ENCODE measurements around the gene KAZN. TPM values are rescaled to one million over a fixed set of nuclear protein-coding genes. Genes with fewer than 3 reads are reported as not detected.

KAZN gene
- total and polyA plus RNA-seq, 12 donors = 1.1 to 6.5 (median 1.9) TPM

DNA sequence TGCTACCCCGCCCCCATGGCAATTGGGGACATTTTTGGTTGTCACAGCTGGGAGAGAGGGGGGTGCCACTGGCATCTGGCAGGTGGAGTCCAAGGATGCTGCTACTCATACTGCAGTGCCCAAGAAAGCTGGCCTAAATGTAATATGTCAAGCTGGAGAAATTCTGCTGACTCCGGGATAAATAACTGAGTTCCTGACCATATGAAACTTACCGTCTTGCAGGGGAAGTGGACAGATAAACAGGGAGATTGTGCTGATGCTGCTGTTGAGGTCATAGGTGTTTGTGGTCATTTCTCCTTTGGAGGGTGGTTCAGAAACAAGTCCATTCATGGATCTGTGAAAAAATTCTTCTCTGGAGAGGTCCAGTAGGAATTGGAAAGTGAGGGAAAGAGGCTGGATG is 54.4 kb downstream of the KAZN start:
- Histone ChIP-seq H3K4me3 (no peak overlapping the region), H3K9me3 (no peaks in the 10 kb centered on the region), H3K36me3 (no peaks in the 10 kb centered on the region), H3K4me1 (no peaks in the 10 kb centered on the region), H3K27ac (no peak overlapping the region), H3K27me3 (peaks cover 0 to 15% (median 0%) of the 10 kb centered on the region in 7 donors)
- intact Hi-C loops (cut with DNase I) = no loop called here
- ATAC-seq (no peak), DNase-seq (no peak)
- WGBS, 2 donors = 68 to 82% methylated on average over 3 of the region's 3 CpGs
- TF ChIP-seq, protein P1, sequence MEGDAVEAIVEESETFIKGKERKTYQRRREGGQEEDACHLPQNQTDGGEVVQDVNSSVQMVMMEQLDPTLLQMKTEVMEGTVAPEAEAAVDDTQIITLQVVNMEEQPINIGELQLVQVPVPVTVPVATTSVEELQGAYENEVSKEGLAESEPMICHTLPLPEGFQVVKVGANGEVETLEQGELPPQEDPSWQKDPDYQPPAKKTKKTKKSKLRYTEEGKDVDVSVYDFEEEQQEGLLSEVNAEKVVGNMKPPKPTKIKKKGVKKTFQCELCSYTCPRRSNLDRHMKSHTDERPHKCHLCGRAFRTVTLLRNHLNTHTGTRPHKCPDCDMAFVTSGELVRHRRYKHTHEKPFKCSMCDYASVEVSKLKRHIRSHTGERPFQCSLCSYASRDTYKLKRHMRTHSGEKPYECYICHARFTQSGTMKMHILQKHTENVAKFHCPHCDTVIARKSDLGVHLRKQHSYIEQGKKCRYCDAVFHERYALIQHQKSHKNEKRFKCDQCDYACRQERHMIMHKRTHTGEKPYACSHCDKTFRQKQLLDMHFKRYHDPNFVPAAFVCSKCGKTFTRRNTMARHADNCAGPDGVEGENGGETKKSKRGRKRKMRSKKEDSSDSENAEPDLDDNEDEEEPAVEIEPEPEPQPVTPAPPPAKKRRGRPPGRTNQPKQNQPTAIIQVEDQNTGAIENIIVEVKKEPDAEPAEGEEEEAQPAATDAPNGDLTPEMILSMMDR (IDR thresholded peaks at IDR 0.05) = no peak

DNA sequence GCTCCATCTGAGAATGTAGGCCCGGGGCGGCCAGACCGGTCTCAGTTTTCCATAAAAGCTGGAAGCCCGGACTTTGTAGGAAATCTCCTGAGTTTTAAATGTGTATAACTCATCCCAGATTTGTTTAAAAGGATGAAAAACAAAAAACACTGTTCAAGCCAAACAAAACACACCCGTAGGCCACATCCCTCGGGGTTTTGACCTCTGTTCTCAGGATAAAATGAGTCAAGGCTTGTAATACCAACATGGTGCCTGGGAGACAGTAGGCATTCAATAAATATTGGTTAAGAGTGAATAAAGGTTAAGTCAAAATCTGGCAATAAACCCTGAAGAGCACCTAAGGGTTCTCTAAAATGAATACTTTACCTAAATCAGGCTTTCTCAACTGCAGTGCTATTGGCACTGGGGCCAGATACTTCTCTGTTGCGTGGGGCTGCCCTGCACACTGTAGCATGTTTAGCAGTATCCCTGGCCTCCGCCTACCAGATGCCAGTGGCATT is 55.0 kb downstream of the KAZN start:
- no peaks in the 10 kb centered on the region for H3K9me3 ChIP-seq
- WGBS, 2 donors = 74 to 85% methylated on average over 8 of the region's 8 CpGs
- H3K4me3 ChIP-seq = no peak overlapping the region
- intact Hi-C loops (cut with DNase I) = no loop called here
- peaks cover 0 to 21% (median under 1%) of the 10 kb centered on the region in 7 donors for H3K27me3 ChIP-seq
- no peaks in the 10 kb centered on the region for H3K36me3 ChIP-seq
- DNase-seq (no peak), ATAC-seq (no peak)
- no peaks in the 10 kb centered on the region for H3K4me1 ChIP-seq
- no peak overlapping the region for H3K27ac ChIP-seq
- TF ChIP-seq, protein P1 (IDR thresholded peaks at IDR 0.05) = no peak

DNA sequence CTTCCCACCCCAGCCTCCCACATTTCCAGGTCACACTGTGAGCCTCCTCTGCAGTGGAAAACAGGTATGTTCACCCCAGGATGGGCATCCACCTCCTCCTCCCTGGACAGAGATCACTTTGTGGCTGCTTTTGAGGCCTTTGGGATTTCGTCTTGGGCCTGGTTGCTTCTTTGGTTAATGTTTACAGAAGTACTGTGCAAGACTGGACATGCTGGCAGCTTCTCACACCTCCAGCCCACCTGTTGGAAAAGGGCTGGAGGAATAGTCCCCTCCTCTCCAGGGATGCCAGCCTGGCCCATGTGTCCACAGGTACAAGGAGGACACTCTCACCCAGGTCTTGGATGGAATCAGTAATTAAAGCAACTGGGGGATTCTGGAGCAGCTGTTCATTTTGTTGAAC is 56.1 kb downstream of the KAZN start:
- no peak overlapping the region for H3K27ac ChIP-seq
- H3K36me3 ChIP-seq = no peaks in the 10 kb centered on the region
- H3K4me1 ChIP-seq = no peaks in the 10 kb centered on the region
- peaks cover 0 to 26% (median 6%) of the 10 kb centered on the region in 7 donors for H3K27me3 ChIP-seq
- DNase-seq (no peak), ATAC-seq (no peak)
- TF ChIP-seq, protein P1 (IDR thresholded peaks at IDR 0.05) = no peak
- no peaks in the 10 kb centered on the region for H3K9me3 ChIP-seq
- intact Hi-C loops (cut with DNase I) = no loop called here
- WGBS, 2 donors = 74 to 95% methylated on average over 1 of the region's 1 CpG
- no peak overlapping the region for H3K4me3 ChIP-seq

DNA sequence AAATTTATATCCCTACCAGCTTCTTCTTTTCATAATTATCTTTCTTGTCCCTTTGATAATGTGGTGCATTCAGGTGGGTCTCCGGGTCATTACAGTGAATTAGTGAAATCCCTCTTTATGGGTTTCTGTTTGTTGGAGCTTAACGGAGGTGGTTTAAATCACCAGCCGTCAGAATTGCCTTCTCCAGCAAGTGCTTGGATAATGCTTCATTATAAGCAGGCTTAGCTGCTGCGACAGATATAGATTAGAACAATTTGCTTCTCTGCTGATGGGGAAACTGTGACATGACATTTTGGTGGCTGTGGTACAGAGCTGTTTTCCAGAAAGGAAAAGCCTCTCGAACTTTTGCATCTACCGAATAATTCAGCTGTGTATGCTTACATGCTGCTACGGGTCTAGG is 56.9 kb downstream of the KAZN start:
- TF ChIP-seq, protein P1 (IDR thresholded peaks at IDR 0.05) = no peak
- DNase-seq (no peak), ATAC-seq (no peak)
- Histone ChIP-seq H3K4me3 (no peak overlapping the region), H3K27me3 (peaks cover 0 to 26% (median 6%) of the 10 kb centered on the region in 7 donors), H3K4me1 (no peaks in the 10 kb centered on the region), H3K9me3 (no peaks in the 10 kb centered on the region), H3K36me3 (no peaks in the 10 kb centered on the region), H3K27ac (no peak overlapping the region)
- WGBS, 2 donors = 77% methylated on average over 7 of the region's 7 CpGs
- intact Hi-C loops (cut with DNase I) = no loop called here
